ENCODE results near the gene MRC2.

The MRC2 gene

DNA sequence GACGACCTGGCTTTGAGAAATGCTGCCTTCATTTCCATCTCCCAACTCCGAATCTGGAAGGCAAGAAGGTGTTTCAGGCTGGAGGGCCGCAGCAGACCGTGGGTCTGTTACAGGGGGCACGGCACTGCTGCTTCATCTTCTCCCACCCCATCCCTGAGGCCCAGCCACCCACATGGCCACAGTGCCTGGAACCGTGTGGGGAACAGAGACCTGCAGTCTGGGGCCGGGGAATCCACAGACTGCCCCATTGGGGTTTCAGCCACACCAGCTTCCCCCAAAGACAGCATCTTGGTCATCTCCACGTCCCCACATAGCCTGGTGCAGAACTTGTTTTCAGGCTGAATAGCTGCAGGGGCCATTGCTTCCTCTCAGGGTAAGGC is 74.2 kb downstream of the MRC2 start:
- no peak for DNase-seq

DNA sequence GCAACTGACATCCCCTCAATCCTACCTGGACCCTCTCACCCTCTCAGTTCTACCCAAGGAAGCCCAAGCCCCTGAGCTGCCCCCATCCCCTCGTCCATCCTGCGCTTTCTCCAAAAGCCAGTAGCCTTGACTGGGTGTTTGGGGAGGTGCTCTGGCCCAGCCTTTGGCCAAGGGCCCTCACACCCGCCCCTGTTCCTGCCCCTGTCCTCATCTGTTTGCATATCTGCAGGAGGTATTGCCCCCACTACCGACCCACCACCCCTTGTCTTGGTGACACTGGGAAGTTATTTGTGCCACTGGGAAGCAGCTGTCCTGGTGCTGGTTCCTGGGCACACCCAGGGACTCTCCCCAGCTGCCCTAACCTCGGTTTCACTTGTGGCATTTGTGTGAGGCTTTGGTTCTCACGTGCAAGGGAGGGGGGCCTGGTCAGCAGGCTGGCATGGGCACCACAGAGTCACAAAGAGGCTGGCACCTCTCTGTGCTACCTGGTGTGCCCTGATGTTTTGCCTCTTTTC is 75.3 kb downstream of the MRC2 start:
- DNase-seq: no peak

DNA sequence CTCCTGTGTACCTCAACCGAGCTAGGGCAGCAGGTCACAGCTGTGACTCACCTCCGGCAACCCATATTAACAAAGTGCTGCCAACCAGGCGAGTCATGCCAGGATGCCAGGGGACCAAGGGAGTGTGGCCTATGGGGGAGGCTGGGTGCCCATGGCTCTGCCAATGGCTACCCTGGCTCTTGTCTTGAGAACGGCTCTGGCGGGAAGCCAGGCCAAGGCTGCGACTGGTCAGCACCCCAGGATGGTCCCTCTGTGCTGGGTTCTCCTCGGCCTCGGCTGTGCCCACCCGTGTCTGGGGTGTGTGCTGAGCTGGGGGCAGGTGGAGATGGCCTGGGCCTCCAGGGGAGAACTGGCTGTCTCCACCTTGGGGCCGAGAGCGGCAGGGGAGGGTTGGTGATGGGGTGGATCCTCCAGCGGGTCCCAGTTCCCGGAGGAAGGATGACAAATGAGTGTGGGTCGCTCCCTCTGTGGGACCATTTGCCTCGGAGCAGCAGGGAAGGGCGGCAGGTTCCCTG is 75.8 kb downstream of the MRC2 start:
- no peak for DNase-seq

DNA sequence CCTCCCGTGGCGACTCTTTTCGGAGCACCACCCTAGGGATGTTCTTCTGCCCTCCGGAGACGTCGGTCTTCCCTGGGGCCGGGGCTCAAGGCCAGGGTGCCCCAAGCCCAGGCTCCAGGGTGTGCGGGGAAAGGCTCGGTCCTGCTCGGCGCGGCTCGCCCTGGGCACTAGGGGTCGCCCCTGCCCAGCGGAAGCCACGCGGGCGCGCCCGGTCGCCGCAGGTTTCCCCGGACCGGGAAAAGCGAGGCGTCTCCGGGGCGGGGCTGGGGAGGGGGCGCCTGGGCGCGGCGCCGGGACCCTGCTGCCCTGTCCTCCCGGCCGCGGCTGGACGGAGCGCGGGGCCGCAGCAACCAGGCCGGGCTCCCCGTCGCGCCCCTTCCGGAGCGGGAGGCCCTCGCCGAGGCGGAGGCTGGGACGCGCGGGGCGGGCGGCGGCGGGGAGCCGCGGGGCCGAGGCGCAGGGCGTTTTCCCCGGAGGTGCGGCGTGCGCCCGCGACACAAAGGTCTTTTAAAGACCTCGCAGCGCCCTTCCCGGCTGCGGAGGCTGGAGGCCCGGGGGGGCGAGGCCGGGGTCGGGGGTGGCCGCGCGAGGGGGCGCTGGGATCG is 76.4 kb downstream of the MRC2 start:
- DNase-seq: peak; percentile 48

DNA sequence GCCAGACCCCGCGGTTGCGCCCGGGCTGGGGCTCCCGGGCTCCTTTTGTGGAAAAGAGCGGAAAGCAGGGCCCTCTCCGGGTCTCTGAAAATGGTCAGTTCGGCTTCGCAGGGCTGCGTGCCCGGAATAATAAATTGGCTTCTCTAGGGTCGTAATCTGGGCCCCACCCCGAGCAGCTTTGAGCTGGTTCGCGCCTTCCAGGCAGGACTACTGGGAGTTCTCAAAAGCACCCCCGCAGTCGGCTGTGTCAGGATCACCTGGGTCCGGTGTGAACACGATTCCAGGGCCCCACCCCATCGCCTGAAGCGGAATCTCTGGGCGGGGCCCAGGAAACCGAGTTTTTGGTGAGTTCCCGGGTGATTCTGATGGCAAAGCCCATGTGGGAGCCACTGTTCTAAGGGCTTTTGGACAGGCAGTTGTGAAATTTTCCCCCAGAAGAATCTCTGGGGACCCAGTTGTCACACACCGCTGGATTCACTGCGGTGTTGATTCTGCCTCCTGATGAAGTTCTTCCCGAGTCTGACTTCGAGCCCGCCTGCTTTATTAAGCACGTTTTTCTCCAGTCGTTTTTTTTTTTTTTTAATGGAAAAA is 77.0 kb downstream of the MRC2 start:
- no peak for DNase-seq

DNA sequence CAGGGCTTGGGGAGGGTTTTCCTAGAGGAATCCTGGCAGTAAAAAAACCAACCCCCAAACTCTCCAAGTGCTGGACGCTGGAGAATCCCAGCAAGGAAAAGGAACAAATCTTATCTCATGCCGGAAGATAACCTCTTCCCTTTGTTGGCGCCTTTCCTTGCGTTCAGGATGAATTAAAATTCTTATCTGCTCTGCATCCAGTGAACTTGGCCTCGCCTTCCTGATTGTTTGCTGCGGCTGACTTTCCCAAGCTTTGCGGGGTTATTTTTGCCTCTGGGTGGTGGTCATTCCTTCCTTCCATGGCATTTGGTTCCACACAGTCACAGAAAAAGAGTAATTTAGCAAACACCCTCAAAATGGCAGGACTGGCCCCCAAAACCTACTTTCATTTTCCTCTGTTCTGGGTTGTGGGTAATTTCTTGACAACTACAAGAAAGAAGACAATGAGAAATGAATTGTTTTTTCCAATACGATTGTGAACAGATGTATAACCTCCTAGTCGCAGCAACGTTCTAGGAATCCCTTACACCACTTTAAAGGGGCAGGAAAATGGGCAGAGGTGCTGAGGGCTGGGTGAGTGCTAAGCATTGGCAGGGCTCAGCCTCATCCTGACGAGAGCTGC is 77.8 kb downstream of the MRC2 start:
- no peak for DNase-seq

DNA sequence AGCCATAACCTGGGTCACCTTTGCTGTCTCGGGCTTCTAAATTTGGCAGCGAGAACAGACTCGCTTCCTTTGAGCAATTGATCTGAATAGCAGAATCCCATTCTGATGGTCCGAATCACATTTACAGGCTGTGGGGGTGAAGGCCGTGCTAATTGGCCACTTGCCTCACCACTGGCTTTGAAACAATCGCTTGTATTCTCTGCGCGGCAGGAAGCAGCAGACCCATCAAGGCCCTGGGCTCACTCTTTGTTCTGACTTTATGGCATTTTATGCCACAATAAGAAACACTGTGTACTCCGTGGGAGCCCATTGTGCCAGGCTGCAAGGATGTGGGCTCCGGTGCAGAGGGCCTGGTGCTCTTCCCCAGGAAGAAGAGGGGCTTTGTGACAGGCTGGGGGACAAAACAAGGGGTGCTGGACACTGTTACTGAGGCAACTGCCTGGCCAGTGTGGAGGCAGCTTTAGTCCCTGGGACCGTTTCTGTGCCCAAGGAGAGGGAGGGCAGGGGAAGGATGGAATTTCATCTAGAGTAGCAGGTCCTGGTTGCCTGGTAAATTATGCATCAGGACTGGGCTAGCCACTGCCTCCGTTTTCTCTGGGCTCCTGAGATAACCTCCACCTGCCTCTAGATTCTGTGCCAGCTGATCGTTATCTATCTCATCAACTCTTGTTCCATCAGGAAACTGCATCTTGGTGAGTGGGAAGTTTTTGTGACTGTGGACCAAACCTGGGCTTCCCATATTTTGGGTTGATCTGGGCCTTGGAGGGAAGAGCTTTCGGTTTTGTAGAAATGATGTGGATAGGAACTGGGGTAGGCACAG is 78.5 kb downstream of the MRC2 start:
- DNase-seq: no peak

DNA sequence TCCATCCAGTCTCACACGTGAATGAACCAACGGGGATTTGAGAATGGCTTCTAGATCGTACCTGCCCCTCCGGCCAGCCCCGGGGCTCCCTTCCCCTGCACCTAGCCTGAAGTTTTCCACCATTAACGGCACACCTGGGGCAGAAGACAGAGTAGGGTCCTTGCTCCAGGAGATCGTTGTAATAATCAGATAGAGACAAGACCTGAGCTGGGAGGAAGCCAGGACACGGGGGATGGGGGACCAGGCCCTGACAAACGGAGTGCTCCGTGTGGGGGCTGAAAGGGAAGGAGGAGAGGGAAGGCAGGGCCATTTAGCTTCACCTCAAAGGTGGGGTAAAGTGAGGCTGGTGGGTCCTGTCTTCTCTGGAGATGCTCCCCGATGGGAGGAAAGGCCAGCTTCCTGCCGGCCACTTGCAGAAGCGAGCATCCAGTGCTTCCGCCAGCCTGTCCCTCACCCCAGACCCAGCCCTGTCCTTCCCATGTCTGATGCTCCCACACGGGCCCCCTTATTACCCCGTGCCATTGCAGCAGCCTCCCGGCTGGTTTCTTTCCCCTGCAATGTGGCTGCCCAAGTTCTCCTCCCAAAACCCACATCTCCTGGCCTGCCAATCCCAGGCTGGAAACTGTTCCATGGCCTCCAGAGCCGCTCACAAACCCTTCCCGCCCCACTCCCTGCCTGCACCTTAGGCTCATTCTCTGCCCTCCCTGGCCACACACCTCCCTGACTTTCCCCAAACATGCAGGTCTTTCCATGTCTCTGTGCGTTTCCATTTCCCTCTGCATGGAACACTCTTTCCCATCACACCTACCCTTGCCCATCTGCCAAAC is 79.3 kb downstream of the MRC2 start:
- no peak for DNase-seq

DNA sequence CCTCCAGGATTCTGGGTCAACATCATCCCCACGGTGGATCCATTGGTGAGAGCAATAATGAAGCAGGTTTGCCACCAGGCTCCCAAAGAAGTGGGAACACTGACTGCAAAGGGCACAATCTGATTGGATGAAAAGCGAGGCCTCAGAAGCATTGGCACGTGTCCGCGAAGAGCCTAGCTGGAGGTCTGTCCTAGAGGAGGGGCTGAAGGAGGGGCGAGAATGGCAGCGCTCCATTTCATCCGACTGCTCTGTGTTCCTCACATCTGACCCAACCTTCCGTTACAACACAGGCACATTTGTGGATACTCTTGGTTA is 79.9 kb downstream of the MRC2 start:
- DNase-seq: no peak

DNA sequence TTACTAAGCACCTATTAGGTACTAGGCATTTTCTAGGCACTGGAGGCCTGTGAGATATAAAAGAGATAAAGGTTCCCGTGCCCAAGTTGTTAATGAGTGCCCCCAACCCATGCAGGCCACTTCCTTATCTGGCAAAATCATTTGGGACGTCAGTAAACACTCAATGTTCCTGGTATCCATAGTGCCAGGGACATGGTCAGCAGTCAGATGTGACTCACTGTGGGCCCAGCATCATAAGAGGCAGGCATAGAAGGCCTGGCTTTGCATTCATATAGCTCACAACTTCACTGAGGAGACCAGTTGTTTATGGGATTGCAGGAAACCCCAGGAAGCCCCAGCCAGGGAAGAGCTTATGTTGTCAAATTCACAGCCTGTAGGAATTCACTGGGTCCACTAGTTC is 81.1 kb downstream of the MRC2 start:
- no peak for DNase-seq

DNA sequence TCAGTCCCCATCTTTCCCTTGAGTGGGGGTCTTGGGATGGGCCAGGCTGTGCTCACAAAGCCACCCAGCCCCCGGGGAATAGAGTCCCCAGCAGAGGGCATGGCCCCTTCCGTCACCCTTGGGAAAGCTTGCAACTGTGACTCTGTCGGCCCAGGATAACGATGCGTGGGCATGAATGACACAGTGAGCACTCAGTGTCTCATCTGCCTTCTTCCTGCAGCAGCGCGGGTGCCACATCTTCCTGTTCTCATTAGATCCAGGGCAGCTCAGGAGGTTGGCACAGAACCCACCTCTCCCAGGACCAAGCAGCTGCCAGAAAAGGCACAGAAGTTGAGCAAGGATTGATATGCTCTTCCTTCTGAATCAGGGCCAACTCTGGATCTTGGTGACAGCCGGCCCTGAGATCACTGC is 84.7 kb downstream of the MRC2 start:
- no peak for DNase-seq

DNA sequence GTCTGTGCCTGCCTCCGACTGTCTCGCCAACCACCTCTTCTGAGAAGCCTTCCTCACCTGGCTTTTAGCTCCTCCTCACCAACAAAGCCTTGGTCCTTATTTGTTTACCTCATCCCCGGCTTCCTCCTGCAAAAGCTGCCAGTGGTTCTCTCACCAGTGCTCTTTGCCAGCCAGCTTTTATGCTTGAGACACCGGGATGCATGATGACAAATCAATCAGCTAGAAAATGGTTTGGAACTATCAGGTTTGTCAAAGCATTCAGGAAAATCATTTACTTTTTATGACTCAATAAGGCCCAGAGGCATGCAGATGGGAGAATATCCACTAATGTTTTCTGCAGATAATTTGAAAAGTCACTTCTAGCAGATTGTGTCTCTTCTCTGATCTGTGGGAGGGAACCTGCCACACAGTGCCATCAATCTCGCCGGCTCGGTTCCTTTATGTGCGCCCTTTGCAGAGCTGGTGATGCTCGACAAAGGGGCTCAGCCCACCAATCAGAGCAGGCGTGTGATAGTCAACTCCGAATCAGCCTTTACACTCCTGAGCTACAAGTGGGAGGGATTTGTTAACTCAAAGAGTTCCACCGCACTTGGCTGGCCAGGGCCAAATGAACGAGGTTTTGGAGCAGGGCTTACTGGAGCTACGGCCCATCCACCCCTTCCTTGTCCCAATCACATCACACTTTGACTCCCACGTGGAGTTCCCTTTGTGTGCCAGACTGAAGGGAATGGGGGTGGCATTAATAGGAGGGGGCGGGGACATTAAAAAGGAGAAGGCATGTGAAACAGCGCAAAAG is 85.8 kb downstream of the MRC2 start:
- DNase-seq: no peak

DNA sequence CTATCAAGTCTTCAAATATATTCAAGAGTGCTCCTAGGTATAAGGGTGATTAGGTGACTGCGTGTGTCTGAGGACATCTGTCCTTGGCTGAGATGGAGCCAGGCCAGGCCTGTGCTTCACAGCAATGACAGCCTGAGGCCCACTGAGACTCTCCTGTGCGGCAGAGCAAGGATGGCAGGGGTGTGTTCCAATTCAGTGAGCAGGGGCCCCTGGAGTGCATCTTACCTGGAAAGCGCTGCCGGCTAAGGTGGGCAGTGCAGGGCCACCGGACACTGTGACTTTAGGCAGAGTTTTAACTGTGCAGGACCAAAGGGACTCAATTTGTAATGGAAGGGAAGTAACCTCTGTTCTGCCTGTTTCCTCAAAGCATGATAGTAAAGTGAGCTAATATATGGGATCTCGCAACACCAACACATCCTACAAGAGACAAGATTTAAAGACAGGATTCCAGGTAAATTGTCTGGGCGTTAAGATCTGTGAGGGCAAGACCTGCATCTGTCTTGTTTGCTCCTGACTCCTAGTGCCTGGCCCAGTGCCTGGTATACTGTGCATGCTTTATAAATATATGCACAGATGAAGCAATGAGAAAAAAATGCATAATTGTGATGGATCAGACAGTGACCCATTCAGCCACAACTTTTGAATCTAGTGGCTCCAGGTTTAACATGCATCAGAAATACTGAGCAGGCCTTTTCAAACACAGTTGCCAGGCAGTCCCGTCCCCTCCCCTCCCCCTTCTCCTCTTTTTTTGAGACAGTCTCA is 86.7 kb downstream of the MRC2 start:
- no peak for DNase-seq

DNA sequence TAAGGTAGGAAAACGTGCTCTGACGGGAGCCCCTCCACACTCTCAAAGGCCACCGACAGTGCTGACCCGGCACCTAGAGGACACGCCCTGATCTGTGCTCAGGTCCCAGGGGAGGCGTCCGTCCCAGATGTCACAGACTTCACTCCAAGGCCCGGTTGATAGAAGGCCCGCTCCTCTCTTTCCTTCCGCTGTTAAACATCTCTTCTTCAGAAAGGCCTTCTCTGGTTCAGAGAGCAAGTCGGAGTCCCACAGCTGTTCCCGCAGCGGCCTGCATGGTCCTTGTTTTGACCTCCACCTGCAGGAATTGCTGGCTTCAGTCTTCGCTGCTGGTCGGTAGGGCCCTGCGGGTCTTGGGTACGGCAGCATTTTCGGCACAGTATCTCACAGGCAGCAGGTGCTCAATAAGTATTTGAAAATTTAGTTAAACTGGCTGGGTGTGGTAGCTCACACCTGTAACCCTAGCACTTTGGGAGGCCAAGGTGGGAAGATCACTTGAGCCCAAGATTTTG is 88.5 kb downstream of the MRC2 start:
- DNase-seq: no peak

DNA sequence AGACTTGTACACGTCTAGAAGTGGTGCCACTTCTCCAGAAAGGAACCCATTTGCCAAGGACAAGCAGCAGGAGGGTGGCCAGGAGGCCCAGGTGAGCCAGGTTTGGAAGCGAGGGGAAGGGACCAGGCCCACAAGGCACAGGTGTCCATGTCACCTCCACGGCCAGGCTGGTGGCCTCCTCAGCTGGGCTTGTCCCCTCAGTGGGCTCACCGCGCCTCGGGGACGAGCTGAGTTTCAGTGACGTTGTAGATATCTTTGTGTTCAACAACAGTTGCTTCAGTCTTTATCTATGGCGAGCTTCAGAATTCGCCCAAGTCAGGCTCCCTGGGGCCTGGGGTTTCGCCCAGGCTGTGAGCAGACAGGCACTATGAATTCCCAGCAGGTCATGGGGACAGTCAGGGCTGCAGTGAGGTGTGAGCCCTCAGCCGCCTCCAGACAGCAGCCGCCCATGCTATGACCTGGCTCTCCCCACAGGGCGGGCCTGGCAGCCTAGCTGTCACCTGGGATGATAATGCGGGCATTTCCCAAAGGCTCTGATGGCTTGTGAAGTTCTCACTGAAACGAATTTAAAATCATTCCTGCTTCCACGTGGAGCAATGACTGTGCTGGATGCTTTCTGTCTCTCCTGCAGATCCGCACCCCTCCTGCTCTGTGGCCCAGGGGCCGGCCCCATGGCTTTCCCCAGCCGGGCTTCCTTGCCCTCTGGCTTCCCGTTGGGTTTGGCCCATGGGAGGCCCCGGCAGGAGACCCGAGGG is 89.5 kb downstream of the MRC2 start:
- DNase-seq: no peak

DNA sequence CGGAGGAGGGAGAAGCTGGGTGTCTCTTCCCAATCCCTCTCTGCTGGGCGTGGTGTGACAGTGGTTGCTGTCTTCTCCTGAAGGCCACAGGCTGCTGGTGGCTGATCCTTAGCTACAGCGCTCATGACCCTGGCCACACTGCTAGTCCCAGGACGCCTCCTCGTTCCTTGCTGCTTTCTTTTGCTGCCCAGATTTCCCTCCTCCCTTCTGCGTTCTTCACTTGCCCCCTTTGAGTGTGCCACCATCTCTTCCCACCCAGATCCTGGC is 90.1 kb downstream of the MRC2 start:
- DNase-seq: no peak

DNA sequence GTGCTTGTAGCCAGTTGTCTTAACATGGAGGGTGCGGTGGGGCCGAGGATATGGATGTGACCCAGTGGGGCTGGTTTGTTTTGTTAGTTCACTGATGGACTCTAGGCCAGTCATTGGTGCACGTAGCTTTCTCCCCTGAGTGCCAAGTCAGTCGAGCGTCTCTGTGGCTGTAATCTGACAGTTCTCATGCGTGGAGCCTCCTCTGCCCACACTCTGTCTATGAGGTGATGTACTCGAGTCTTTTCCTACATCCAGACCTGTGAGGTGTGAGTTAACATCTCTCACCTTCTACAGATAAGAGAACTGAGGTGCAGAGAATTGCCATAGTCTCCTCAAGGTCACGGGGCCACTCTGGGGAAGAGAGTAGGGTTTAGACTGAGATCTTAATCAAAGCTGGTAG is 90.4 kb downstream of the MRC2 start:
- DNase-seq: no peak

DNA sequence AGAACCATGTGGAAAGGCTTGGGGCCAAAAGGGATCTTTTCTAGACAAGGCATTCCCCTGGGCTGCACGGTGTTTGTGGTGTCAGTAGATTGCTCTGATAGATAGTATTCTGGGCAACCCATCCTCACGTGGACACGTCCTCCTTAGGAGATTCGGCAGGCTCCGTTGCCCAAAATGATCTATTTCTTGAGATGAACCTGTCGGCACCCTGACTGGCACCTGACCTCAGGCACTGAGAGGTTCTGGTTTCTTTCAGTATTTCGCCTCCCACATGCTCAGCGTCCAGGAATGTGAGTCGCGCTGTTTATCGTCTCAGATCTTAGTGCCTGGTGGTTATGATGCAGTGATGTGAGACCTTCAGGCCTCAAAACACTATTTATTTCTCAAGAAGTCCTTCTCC is 91.0 kb downstream of the MRC2 start:
- no peak for DNase-seq

DNA sequence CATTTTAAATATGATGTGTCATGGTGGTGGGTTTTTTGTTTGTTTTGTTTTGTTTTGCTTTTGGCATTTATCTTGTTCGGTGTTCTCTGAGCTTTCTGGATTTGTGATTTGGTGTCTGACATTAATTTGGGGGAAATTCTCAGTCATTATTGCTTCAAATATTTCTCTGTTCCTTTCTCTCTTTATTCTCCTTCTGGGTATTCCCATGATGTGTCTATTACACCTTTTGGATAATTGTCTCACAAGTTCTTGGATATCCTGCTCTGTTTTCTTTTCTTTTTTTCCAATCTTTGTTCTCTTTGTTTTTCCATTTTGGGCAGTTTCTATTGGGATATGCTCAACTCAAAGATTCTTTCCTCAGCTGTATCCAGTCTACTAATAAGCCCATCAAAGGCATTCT is 92.1 kb downstream of the MRC2 start:
- DNase-seq: no peak

DNA sequence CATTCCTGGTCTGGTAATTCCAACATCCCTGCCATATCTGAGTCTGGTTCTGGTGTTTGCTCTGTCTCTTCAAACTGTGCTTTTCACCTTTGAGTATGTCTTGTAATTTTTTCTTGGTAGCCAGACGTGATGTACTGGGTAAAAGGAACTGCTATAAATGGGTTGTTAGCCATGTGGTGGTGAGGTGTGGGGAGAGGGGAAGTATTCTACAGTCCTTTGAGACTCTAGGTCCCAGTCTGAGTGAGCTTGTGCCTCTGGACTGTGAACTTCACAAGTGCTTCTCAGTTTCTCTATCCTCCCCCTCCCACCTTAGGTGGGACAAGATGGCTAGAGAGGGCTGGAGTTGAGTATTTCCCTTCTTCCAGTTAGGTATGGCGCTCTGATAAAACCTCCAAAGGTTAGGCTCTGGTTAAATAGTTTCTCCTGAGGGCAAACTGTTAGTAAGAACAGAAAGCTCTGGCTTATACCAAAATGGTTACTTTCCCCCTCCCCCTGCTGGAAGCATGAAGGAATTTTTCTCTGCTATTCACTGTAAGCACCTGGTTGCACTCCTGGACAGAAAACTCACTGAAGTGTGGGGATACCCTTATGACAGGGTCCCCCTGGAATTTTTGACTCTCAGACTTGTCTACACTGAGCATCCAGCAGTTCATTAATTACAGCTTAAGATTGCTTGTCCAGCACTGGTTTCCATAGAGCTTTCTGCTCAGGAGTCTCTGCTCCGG is 92.8 kb downstream of the MRC2 start:
- DNase-seq: no peak

Measured in activated gamma-delta T cell (primary cell).